Measurements from ENCODE around the gene ESCO1.

- TF ChIP-seq CTCF (conservative IDR thresholded peaks at IDR 0.05 in 1 of 2, IDR thresholded peaks at IDR 0.05 in 1 of 2; ENCODE audit: low read depth in 1 of 2, low read length in 2 of 2): no peak
- no peak for TF ChIP-seq EZH2 (IDR thresholded peaks at IDR 0.05; ENCODE audit: low read length, missing control alignments)
Measured at GRCh38 chr18:21483051-21483450, 117.5 kb downstream of the ESCO1 start.
